ENCODE measurements around the gene CASP2. TPM values are rescaled to one million over a fixed set of nuclear protein-coding genes. Genes with fewer than 3 reads are reported as not detected.

Gene CASP2
- total RNA-seq, 1 experiment from 2014 or later = 62.0 TPM

DNA sequence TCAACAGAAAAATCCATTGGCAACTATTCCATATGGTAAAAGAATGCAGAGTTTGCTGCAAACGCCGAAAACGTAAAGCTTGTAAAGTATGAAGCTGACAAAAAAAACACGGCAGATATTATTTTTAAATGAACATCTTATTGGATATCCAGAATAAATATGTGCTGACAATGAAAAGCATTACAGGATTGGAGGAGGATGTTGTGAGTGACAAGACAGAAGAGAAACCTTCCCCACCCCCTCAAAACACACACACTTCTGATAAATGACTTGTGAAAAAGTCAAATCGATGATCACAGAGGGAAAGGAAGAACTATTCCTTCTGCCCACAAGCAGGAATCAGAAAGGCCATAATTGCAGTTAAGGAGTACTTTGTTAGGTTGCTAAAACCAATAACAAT, 59.8 kb downstream of the CASP2 start:
- intact Hi-C loops (cut with micrococcal nuclease; ENCODE audit: unreplicated experiment) = loop anchor here (5.0 kb wide), 1 partner anchor 59 kb away; the partner anchor contains the start of gene EPHA1
- ChIA-PET POLR2A (no interaction called here), CTCF (no interaction called here)
- no peaks in the 10 kb centered on the region for H3K27me3 ChIP-seq (replicated peaks; ENCODE audit: control insufficient read depth, insufficient read depth, low read length)
- H3K4me3 ChIP-seq (ENCODE audit: low read depth, low read length) = no peak overlapping the region
- Mint-ChIP-seq H3K4me3 (ENCODE audit: unreplicated experiment) (no peak overlapping the region), H3K27ac (ENCODE audit: unreplicated experiment) (no peak overlapping the region), H3K27me3 (ENCODE audit: insufficient read depth, unreplicated experiment) (no peaks in the 10 kb centered on the region), H3K36me3 (ENCODE audit: insufficient read depth, unreplicated experiment) (peaks cover 6% of the 10 kb centered on the region), H3K4me1 (ENCODE audit: low read depth, unreplicated experiment) (peaks cover 19% of the 10 kb centered on the region), H3K9me3 (ENCODE audit: unreplicated experiment) (no peaks in the 10 kb centered on the region)
- TF ChIP-seq, protein P1, sequence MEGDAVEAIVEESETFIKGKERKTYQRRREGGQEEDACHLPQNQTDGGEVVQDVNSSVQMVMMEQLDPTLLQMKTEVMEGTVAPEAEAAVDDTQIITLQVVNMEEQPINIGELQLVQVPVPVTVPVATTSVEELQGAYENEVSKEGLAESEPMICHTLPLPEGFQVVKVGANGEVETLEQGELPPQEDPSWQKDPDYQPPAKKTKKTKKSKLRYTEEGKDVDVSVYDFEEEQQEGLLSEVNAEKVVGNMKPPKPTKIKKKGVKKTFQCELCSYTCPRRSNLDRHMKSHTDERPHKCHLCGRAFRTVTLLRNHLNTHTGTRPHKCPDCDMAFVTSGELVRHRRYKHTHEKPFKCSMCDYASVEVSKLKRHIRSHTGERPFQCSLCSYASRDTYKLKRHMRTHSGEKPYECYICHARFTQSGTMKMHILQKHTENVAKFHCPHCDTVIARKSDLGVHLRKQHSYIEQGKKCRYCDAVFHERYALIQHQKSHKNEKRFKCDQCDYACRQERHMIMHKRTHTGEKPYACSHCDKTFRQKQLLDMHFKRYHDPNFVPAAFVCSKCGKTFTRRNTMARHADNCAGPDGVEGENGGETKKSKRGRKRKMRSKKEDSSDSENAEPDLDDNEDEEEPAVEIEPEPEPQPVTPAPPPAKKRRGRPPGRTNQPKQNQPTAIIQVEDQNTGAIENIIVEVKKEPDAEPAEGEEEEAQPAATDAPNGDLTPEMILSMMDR (IDR thresholded peaks at IDR 0.05; ENCODE audit: insufficient read depth in 1 of 2, low read depth in 1 of 2, low read length in 1 of 2, severe bottlenecking in 1 of 2, unreplicated experiment in 1 of 2) = no peak
- H3K4me1 ChIP-seq = peaks cover 16% of the 10 kb centered on the region
- BruUV-seq (replicated peaks) = no TSS peak
- H3K9me3 ChIP-seq = no peaks in the 10 kb centered on the region
- no peak for DNase-seq
- H3K36me3 ChIP-seq (ENCODE audit: control insufficient read depth, insufficient read depth, low read length) = no peaks in the 10 kb centered on the region

GRCh38 chr7:143351060-143351459, 62.9 kb downstream of the CASP2 start:
- Mint-ChIP-seq H3K9me3 (ENCODE audit: unreplicated experiment) (no peaks in the 10 kb centered on the region), H3K27ac (ENCODE audit: unreplicated experiment) (no peak overlapping the region), H3K36me3 (ENCODE audit: insufficient read depth, unreplicated experiment) (peaks cover 10% of the 10 kb centered on the region), H3K27me3 (ENCODE audit: insufficient read depth, unreplicated experiment) (no peaks in the 10 kb centered on the region), H3K4me1 (ENCODE audit: low read depth, unreplicated experiment) (peaks cover 20% of the 10 kb centered on the region), H3K4me3 (ENCODE audit: unreplicated experiment) (no peak overlapping the region)
- POLR2A ChIA-PET = no interaction called here
- H3K4me3 ChIP-seq (ENCODE audit: low read depth, low read length) = no peak overlapping the region
- CTCF ChIA-PET = no interaction called here
- H3K9me3 ChIP-seq = no peaks in the 10 kb centered on the region
- H3K4me1 ChIP-seq = peaks cover 18% of the 10 kb centered on the region
- H3K27me3 ChIP-seq (replicated peaks; ENCODE audit: control insufficient read depth, insufficient read depth, low read length) = no peaks in the 10 kb centered on the region
- no TSS peak for BruUV-seq (replicated peaks)
- H3K36me3 ChIP-seq (ENCODE audit: control insufficient read depth, insufficient read depth, low read length) = no peaks in the 10 kb centered on the region
- no peak for DNase-seq
- TF ChIP-seq, protein P1 (IDR thresholded peaks at IDR 0.05; ENCODE audit: insufficient read depth in 1 of 2, low read depth in 1 of 2, low read length in 1 of 2, severe bottlenecking in 1 of 2, unreplicated experiment in 1 of 2) = no peak
- intact Hi-C loops (cut with micrococcal nuclease; ENCODE audit: unreplicated experiment) = no loop called here

- Histone ChIP-seq H3K27me3 (replicated peaks; ENCODE audit: control insufficient read depth, insufficient read depth, low read length) (no peaks in the 10 kb centered on the region), H3K4me1 (peaks cover 18% of the 10 kb centered on the region), H3K36me3 (ENCODE audit: control insufficient read depth, insufficient read depth, low read length) (no peaks in the 10 kb centered on the region), H3K4me3 (ENCODE audit: low read depth, low read length) (no peak overlapping the region), H3K9me3 (no peaks in the 10 kb centered on the region)
- BruUV-seq (replicated peaks) = no TSS peak
- no peak for DNase-seq
- peaks cover 20% of the 10 kb centered on the region for H3K4me1 Mint-ChIP-seq (ENCODE audit: low read depth, unreplicated experiment)
- H3K27me3 Mint-ChIP-seq (ENCODE audit: insufficient read depth, unreplicated experiment) = no peaks in the 10 kb centered on the region
- CTCF ChIA-PET = no interaction called here
- H3K4me3 Mint-ChIP-seq (ENCODE audit: unreplicated experiment) = no peak overlapping the region
- no peaks in the 10 kb centered on the region for H3K9me3 Mint-ChIP-seq (ENCODE audit: unreplicated experiment)
- H3K27ac Mint-ChIP-seq (ENCODE audit: unreplicated experiment) = no peak overlapping the region
- H3K36me3 Mint-ChIP-seq (ENCODE audit: insufficient read depth, unreplicated experiment) = peaks cover 10% of the 10 kb centered on the region
- intact Hi-C loops (cut with micrococcal nuclease; ENCODE audit: unreplicated experiment) = no loop called here
- TF ChIP-seq, protein P1 (IDR thresholded peaks at IDR 0.05; ENCODE audit: insufficient read depth in 1 of 2, low read depth in 1 of 2, low read length in 1 of 2, severe bottlenecking in 1 of 2, unreplicated experiment in 1 of 2) = no peak
- POLR2A ChIA-PET = no interaction called here
Measured at GRCh38 chr7:143351574-143351973, 63.4 kb downstream of the CASP2 start.

Measured in Caco-2 (cell line).